Endometrium (tissue), 2 donors: ENCODE results near the gene SNU13.
"Not testable (repeated sequence)": the region's sequence is repeated elsewhere in the genome, so short reads cannot be mapped to it uniquely, and the experiment has no call there.

Experiments used
- FAIRE-seq: peaks from 2 replicates; lab custom pipeline; 2012; peaks lifted over from hg19 to GRCh38; lab: Jason Lieb, UNC
- donor health status: control.
- donor health status: control.

The SNU13 gene

GRCh38 chr22:41641854-41642253 is 46.8 kb downstream of the SNU13 start:
- no peak for FAIRE-seq

DNA sequence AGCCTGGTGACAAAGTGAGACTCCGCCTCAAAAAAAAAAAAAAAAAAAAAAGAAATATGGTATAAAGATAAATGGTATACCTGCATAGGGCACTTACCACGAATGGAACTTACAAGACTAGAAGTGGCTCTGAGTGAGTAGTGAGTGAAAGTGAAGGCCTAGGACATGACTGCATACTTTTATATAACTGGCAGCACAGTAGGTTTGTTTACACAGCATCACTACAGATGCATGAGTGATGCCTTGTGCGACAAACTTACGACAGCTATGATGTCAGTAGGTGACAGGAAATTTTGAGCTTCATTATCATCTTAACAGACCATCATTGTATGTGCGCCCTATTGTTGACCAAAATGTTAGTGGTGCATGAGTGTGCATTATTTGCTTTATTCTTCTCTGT is 49.9 kb downstream of the SNU13 start:
- FAIRE-seq: no peak

DNA sequence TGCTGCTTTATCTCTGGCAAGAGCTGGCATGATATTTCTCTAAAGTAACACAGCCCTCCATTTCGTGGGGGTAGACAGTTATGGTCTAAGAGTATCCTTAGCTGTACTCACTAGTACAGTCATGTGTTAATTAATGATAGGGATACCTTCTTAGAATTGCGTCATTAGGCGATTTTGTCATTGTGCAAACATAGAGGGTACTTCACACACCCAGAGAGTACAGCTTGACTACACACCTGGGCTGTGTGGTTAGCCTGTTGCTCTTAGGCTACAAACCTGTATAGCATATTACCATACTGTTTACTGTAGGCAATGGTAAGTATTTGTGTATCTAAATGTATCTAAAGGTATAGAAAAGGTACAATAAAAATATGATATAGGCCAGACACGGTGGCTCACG is 50.5 kb downstream of the SNU13 start:
- FAIRE-seq: no peak

DNA sequence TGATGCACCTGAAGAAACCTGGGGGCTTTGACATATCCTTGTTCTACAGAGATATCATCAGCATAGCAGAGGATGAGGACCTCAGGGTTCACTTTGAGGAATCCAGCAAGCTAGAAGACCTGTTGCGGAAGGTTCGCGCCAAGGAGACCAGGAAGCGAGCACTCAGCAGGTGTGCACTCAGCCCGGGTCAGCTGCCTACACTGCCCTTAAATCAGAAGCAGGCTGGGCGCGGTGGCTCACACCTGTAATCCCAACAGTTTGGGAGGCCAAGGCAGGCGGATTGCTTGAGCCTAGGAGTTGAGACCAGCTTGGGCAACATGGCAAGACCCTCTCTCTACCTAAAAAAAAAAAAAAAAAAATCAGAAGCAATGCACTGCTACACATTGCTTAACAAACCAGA is 51.0 kb downstream of the SNU13 start:
- FAIRE-seq: not testable (repeated sequence)

DNA sequence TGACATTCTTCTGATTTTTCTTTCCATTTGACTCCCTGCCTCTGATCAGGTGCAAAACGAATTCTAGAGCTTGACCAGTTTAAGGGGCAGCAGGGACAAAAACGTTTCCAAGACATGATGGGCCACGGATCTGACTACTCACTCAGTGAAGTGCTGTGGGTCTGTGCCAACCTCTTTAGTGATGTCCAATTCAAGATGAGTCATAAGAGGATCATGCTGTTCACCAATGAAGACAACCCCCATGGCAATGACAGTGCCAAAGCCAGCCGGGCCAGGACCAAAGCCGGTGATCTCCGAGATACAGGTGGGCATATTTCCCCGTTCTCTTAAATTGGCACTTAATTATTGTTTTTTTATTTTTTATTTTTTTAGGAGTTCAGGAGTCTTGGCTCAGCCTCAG is 52.2 kb downstream of the SNU13 start:
- no peak for FAIRE-seq

GRCh38 chr22:41634610-41635009 is 54.1 kb downstream of the SNU13 start:
- FAIRE-seq: not testable (repeated sequence)

DNA sequence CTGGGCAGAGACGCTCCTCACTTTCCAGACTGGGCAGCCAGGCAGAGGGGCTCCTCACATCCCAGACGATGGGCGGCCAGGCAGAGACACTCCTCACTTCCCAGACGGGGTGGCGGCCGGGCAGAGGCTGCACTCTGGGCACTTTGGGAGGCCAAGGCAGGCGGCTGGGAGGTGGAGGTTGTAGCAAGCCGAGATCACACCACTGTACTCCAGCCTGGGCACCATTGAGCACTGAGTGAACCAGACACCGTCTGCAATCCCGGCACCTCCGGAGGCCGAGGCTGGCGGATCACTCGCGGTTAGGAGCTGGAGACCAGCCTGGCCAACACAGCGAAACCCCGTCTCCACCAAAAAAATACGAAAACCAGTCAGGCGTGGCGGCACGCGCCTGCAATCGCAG is 57.1 kb downstream of the SNU13 start:
- not testable (repeated sequence) for FAIRE-seq

DNA sequence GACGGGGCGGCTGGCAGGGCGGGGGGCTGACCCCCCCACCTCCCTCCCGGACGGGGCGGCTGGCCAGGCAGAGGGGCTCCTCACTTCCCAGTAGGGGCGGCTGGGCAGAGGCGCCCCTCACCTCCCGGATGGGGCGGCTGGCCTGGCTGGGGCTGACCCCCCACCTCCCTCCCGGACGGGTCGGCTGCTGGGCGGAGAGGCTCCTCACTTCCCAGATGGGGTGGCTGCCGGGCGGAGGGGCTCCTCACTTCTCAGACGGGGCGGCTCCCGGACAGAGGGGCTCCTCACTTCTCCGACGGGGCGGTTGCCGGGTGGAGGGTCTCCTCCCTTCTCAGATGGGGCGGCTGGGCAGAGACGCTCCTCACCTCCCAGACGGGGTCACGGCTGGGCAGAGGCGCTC is 57.6 kb downstream of the SNU13 start:
- FAIRE-seq: not testable (repeated sequence)

DNA sequence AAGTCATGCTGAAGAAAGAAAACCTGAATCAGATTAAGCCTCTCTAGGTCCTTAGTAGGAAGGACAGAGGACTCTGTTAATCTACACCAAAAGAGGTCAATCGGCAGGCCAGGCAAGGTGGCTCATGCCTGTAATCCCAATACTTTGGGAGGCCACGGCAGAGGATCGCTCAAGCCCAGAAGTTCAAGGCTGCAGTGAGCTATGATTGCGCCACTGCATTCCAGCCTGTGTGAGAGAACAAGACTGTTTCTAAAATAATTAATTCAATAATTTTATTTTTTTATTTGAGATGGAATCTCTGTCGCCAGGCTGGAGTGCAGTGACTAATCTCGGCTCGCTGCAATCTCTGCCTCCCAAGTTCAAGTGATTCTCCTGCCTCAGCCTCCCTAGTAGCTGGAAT is 63.1 kb downstream of the SNU13 start:
- no peak for FAIRE-seq
